Measurements from ENCODE around the gene YTHDC2.

The YTHDC2 gene

GRCh38 chr5:113641715-113642114 lies 128.2 kb downstream of the YTHDC2 start:
- H3K9ac ChIP-seq (ENCODE audit: low read depth, low read length), result no peak overlapping the region
- H3K27ac ChIP-seq (ENCODE audit: low read depth, low read length), result no peak overlapping the region
- H3K27me3 ChIP-seq (ENCODE audit: insufficient read depth, low read length), result no peaks in the 10 kb centered on the region
- no peaks in the 10 kb centered on the region for H3K36me3 ChIP-seq (ENCODE audit: insufficient read depth, low read length)
- H3K4me1 ChIP-seq (ENCODE audit: insufficient read depth, low read length), result no peaks in the 10 kb centered on the region; the same call in 1 of the 2 replicates
- H3K4me3 ChIP-seq (ENCODE audit: low read length), result no peak overlapping the region
- H3K9me3 ChIP-seq (ENCODE audit: insufficient read depth, low read depth, low read length), result peaks cover 8% of the 10 kb centered on the region; the same call in 1 of the 2 replicates
